GM10266 (cell line): Measurements from ENCODE around the gene LNX2.

ENCODE experiments used
- DNase-seq: peaks from one replicate; pipeline ENCODE4 v3.0.0; 2012; ENCODE audit errors: extremely low spot score
- CTCF ChIP-seq: IDR thresholded peaks from 2 replicates; pipeline ENCODE4 v1.5.1; 2012; ENCODE audit warnings: mild to moderate bottlenecking, low read depth; ENCODE audit not compliant: control insufficient read depth, insufficient read depth; ENCODE audit errors: missing control alignments

The LNX2 gene

GRCh38 chr13:27549406-27549981 lies 70.8 kb downstream of the LNX2 start:
- TF ChIP-seq CTCF = no peak
- no peak for DNase-seq

DNA sequence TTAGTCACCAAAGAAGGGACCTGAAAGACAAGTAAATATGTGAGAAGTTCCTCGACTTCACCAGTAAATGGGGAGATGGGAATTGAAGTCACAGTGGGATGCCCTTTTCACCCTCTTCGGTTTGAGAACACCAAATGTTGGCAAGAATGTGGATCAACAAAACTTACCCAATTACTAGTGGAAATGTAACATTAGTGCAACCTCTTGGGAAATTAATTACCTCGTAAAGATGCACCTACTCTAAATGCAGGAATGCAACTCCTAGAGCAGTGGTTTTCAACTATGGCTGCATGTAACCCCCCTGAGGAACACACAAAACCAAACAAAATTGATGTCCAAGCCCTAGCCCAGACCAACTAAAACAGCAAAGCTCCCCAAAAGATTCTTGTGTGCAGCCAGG lies 78.1 kb downstream of the LNX2 start:
- DNase-seq = no peak
- TF ChIP-seq CTCF = no peak

GRCh38 chr13:27541386-27541785 lies 78.9 kb downstream of the LNX2 start:
- no peak for DNase-seq
- TF ChIP-seq CTCF = no peak

DNA sequence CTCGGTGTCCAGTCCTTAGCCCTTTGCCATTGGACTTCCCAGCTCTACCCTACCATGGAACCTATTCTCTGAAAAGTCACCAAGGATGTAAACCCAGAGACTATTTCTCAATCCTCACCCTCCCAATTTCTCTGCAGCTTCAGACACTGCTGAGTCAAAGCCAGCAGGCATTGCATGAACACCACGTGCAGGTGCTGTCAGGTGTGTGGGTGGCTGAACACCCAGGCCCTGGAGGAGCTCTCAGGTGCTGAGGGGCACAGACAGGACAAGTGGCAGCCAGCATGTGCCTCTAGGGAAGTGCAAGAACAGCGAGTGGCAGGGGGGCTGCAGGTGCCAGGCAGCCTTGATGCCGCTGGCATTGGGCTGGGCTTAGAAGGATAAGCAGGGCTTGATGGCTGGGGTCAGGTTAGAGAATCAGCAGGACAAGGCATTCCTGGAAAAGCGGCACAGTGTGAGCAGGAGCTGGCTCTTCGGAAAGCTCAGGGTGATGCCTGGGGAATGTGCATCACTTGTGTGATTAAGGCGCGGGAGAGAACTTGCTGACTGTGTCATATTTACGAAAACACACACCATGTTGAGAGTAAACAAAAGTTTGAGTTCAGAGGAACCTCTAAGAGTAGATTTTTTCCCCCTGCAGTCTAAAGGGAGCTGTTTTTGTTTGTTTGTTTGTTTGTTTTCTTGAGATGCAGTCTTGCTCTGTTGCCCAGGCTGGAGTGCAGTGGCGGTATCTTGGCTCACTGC lies 83.8 kb downstream of the LNX2 start:
- no peak for TF ChIP-seq CTCF
- no peak for DNase-seq

DNA sequence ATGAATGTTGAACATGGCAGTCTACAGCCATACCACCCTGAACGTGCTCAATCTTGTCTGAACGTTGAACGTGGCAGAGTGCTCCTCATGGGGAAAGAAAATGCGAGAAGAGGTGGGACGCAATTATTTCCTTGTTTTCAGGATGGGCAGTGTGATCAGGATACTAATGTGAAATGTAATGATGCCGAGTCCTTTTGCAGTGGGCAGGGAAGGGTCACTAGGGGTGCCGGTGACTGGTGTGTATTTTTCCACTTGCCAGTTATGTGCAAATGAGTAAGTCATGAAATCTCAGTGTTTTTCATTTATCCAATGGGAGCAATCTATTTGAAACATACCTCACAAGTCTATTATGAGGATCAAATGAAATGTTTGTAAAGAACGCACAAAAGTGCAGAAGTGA lies 84.8 kb downstream of the LNX2 start:
- no peak for TF ChIP-seq CTCF
- no peak for DNase-seq

DNA sequence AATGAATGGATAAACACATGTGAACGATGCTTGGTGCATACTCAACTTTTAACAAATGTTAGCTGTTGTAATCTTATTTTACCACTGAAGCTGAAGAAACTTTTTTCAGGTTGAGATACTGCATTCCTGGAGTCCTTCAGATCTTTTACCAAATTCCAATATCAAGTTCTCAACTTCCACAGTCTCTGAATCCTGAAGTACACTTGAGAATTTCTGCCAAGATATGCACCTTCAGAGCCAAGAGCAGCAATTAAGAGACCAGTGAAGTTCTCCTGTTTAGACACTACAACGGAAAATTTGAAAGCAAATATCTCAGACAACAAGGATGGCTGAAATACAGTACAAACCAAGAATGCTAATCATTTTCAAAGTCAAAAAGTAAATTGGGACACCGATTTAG lies 85.3 kb downstream of the LNX2 start:
- DNase-seq = no peak

More for the DNA sequence above, 85.3 kb downstream of the LNX2 start:
- TF ChIP-seq CTCF = no peak
